ENCODE measurements around the gene SMYD5. TPM values are rescaled to one million over a fixed set of nuclear protein-coding genes. Genes with fewer than 3 reads are reported as not detected.

SMYD5 gene
- total RNA-seq: 11.0 and 17.9 TPM in 2 replicates

GRCh38 chr2:73214120-73215035 lies at the start of gene SMYD5:
TSS of gene SMYD5 (plus strand) at chr2:73214245. CDS start at chr2:73214267, 22 bp downstream.

DNA sequence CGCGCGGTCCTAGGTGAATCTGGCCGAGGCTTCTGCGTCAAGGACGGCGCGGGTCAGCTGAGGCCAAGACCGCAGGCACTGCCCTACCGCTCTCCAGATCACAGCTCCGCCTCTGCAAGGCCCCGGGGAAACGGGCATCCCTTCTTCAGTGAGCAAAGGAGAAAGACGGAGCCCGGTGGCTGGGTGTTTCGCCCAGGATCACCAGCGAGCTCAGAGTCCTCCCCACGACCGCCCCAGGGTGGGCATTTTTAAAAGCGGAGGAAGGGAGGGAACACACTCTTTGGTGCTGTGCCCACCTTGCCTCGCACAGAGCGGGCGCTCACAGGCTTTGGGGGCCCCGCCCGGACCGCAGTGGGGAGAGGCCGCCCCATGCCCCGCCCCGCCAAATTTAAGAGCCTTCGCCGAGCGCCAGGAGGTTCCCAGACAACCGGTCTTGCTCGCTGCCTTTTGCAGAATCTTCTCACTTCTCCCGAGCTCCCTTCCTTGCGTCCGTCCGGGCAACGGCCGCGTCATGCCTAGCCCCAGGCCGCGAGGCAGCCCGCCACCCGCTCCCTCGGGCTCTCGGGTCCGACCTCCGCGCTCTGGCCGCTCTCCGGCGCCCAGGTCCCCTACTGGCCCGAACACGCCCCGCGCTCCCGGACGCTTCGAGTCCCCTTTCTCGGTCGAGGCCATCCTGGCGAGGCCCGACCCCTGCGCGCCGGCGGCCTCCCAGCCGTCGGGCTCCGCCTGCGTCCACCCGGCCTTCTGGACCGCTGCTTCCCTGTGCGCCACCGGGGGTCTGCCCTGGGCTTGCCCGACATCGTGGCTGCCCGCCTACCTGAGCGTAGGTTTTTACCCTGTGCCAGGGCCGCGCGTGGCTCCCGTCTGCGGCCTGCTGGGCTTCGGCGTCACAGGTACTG lies 11.6 kb upstream of the SMYD5 start, which contains the start of gene NOTO:
NOTO (plus strand) TSS at position 419 of the 899 bp plus-strand sequence; CDS start at position 512, 93 bp downstream.

GRCh38 chr2:73233154-73233931 lies 19.3 kb downstream of the SMYD5 start, which contains the start of gene PRADC1:
TSS of gene PRADC1 (minus strand) at chr2:73233239. CDS start at chr2:73233160, 79 bp downstream.

GRCh38 chr2:73233932-73234832 lies 20.1 kb downstream of the SMYD5 start, which contains the start of gene CCT7:
TSS of gene CCT7 (plus strand) at chr2:73234308. CDS start at chr2:73234379, 71 bp downstream.

Other genes with a start within 250 kb of the SMYD5 start
- gene SFXN5, start 142.5 kb upstream of the SMYD5 start, total RNA-seq: 10.7 and 14.6 TPM in 2 replicates
- gene RAB11FIP5, start 101.3 kb upstream of the SMYD5 start, total RNA-seq: 31.2 and 46.3 TPM in 2 replicates
- gene NOTO, start 11.7 kb upstream of the SMYD5 start, total RNA-seq: not detected in 2 replicates
- 18.9 and 26.7 TPM in 2 replicates for gene PRADC1, start 19.0 kb downstream of the SMYD5 start, total RNA-seq
- gene CCT7, start 20.1 kb downstream of the SMYD5 start, total RNA-seq: 323 and 385 TPM in 2 replicates
- gene FBXO41, start 70.2 kb downstream of the SMYD5 start, total RNA-seq: 0.16 and 0.19 TPM in 2 replicates
- not detected in 2 replicates for gene EGR4, start 79.3 kb downstream of the SMYD5 start, total RNA-seq
- gene ALMS1, start 171.6 kb downstream of the SMYD5 start, total RNA-seq: 5.5 and 11.3 TPM in 2 replicates